GM19099 (cell line): Measurements from ENCODE around the gene PLA2G12A.

Experiments used
- POLR2A ChIP-seq: IDR thresholded peaks from 3 replicates; pipeline ENCODE4 v1.6.1; 2011; ENCODE audit warnings: low read depth; ENCODE audit not compliant: insufficient read length; ENCODE audit errors: extremely low read depth

The PLA2G12A gene

DNA sequence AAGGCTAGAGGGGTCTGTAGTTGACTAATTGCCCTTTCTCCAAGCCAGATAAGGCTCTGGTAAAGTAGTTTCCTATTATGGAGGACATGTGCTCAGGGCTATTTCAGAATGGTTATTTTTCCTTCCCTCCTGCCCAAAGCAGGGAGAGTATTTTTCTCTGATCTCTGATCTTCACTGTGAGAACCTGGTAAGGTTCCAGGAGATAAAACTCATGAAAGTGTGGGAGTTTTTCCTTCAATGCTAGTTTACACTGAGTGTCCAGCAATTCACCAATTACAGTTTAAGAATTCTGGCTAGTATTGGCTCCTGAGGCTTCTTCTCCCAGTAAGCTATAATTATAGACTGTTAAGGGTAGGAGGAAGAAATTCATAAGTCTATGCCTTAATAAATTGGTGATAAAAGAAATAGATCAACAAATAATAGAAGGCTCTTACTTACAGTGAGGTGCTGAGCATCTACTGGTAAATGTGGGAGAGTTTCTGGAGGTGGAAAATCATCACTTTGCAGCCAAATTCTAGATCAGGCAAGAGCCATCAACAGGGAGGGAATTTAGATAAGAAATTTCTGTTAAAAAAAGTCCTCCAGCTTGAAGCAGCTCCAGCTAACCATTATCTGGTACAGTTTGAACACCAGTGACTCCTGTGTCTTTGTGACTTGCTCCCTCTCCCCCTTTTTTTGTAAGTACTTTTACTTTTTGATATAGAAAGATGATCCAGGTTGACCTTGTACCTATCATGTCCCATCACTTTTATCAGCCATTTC lies 57.5 kb downstream of the PLA2G12A start:
- no peak for TF ChIP-seq POLR2A

DNA sequence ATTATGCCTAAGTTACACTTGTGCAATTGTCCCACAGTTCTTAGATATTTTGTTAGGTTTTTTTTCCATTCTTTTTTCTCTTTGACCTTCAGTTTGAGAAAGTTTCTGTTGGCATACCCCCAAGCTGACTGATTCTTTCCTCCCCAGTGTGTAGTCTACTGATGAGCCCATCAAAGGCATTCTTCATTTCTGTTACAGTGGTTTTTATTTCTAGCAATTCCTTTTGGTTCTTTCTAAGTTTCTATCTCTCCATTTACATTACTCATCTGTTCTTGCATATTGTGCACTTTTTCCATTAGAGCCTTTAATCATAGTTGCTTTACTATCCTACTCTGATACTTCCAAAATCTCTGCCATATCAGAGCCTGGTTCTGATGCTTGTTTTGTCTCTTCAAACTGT lies 58.5 kb downstream of the PLA2G12A start:
- no peak for TF ChIP-seq POLR2A

DNA sequence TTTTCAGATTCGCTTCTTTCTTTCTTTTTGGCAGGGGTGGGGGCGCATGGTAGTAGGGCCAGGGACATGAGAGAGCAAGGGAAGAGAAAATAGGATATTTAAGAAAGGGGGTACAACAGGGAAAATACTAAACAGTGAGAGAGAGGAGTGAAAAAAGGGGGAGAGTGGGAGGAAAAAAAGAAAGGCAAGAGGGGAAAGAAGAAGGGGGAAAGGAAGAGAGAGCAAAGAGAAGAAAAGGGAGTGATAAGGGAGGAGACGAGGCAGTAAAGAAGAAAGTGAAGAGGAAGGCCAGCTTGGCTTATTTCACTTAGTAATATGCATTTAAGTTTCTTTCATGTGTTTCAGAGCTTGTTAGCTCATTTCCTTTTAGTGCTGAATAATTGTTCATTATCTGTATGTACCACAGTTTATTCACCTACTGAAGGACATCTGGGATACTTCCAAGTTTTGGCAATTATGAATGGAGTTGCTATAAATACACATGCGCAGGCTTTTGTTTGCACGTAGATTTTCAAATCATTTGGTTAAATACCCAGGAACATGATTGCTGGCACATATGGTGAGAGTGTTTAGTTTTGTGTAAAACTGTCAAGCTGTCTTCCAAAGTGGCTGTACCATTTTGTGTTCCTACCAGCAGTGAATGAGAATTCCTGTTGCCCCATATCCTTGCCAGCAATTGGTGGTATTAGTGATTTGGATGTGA lies 63.9 kb downstream of the PLA2G12A start:
- TF ChIP-seq POLR2A: no peak

DNA sequence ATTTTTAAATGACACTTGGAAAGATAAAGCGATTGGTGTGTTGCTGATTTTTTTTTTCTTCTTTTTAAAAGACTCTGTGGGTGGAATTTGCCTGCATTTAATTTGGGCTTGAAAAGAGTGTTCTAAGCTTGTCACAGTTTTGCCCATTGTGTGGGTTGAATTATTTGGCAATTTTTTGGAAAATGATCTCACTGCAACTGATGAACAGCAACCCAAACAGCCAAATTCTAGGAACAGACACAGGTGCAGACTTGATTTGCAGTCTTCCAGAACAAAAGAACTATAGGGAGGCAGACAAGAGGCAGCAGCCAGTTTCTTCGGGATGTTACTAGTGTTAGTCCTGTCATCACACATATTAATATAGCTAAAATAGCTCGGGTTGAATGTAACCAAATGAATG lies 67.1 kb downstream of the PLA2G12A start:
- TF ChIP-seq POLR2A: no peak

DNA sequence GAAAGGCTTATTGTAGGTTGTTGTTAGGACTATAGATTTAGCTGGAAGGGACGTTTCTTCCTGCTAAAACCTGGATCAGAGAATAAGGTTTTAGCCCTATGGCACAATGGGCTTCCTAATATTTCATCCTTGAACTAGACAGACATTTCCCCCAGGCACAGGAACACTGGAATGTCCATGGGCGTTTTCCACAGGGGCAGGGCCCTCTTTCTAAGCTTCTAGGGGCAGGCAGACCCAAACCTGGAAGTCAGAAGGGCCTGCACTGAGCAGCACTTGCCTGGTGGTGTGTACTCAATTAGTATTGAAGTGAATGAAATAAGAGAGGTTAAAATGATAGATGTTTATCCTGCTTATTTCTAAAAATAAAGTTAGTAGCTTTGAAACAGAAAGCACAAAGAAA lies 67.8 kb downstream of the PLA2G12A start:
- no peak for TF ChIP-seq POLR2A
